B cell (primary cell): ENCODE data around the gene SOCS4.

Experiments
- EZH2 ChIP-seq: IDR thresholded peaks from 2 replicates; pipeline ENCODE4 v1.6.1; 2012; ENCODE audit warnings: borderline replicate concordance, low read depth, mild to moderate bottlenecking, moderate library complexity, low read length; ENCODE audit not compliant: insufficient read depth, poor library complexity, severe bottlenecking
- TF ChIP-seq, protein P1 (sequence below): fragments of 200-600 bp; IDR thresholded peaks from one replicate; pipeline ENCODE4 v1.8.0; 2022; ENCODE audit warnings: antibody characterized with exemption, mild to moderate bottlenecking

DNA sequence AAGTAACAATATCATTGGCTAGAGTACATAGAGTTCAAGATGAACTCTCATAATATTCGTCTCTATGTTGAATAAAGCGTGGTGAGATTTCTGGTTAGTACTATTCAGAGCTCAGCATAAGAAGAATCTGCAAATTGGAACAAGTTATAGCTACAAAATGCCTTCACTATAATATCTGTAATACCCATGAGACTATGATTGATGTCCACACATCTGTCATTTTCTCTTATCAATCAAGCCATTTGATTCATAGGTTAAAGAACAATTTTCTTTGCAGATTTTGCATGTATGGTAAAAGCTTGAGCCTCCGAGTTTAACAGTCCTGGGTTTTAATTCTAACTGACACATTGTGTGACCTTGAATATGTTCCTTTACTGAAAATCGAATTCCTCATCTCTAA, 1.4 kb downstream of the SOCS4 start:
- TF ChIP-seq, protein P1, sequence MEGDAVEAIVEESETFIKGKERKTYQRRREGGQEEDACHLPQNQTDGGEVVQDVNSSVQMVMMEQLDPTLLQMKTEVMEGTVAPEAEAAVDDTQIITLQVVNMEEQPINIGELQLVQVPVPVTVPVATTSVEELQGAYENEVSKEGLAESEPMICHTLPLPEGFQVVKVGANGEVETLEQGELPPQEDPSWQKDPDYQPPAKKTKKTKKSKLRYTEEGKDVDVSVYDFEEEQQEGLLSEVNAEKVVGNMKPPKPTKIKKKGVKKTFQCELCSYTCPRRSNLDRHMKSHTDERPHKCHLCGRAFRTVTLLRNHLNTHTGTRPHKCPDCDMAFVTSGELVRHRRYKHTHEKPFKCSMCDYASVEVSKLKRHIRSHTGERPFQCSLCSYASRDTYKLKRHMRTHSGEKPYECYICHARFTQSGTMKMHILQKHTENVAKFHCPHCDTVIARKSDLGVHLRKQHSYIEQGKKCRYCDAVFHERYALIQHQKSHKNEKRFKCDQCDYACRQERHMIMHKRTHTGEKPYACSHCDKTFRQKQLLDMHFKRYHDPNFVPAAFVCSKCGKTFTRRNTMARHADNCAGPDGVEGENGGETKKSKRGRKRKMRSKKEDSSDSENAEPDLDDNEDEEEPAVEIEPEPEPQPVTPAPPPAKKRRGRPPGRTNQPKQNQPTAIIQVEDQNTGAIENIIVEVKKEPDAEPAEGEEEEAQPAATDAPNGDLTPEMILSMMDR: no peak
- no peak for TF ChIP-seq EZH2
